GM12872 (cell line): ENCODE measurements around the gene ITM2A.

ENCODE experiments used
- CTCF ChIP-seq: IDR thresholded peaks from 3 replicates; pipeline ENCODE4 v1.5.1; 2011; ENCODE audit warnings: low read depth, mild to moderate bottlenecking, low read length, moderate library complexity; ENCODE audit not compliant: insufficient read depth

ITM2A gene

GRCh38 chrX:79365591-79365990 is 1.5 kb downstream of the ITM2A start:
- no peak for TF ChIP-seq CTCF

GRCh38 chrX:79364306-79364705 is 2.8 kb downstream of the ITM2A start:
- no peak for TF ChIP-seq CTCF

GRCh38 chrX:79361192-79361870 is 5.8 kb downstream of the ITM2A start:
- no peak for TF ChIP-seq CTCF

GRCh38 chrX:79336869-79337815 is 30.0 kb downstream of the ITM2A start:
- TF ChIP-seq CTCF: no peak

- TF ChIP-seq CTCF: no peak
Observed at GRCh38 chrX:79330022-79330421, 37.1 kb downstream of the ITM2A start.

GRCh38 chrX:79325263-79325958 is 41.7 kb downstream of the ITM2A start:
- TF ChIP-seq CTCF: no peak
